Mucosa of stomach (tissue), 1 donor: ENCODE data around the gene EGFLAM.

Experiments
- H3K27me3 ChIP-seq: one replicate; pipeline ENCODE4 v1.7.0; 2013; ENCODE audit warnings: mild to moderate bottlenecking, low read length; ENCODE audit not compliant: control insufficient read depth, insufficient read depth
- H3K36me3 ChIP-seq: one replicate; pipeline ENCODE4 v1.7.0; 2013; ENCODE audit warnings: low read length; ENCODE audit not compliant: control insufficient read depth, insufficient read depth
- H3K4me1 ChIP-seq: one replicate; pipeline ENCODE4 v1.7.0; 2013; ENCODE audit warnings: mild to moderate bottlenecking, low read length; ENCODE audit not compliant: control insufficient read depth, insufficient read depth
- H3K4me3 ChIP-seq: one replicate; pipeline ENCODE4 v1.7.0; 2013; ENCODE audit warnings: low read length
- H3K9ac ChIP-seq: one replicate; pipeline ENCODE4 v1.7.0; 2013; ENCODE audit warnings: mild to moderate bottlenecking, low read length, moderate library complexity
- H3K9me3 ChIP-seq: one replicate; pipeline ENCODE4 v1.7.0; 2013; ENCODE audit warnings: mild to moderate bottlenecking, low read length, moderate library complexity; ENCODE audit not compliant: control insufficient read depth
- donor health status: Pancreatic carcinoma.

The EGFLAM gene

DNA sequence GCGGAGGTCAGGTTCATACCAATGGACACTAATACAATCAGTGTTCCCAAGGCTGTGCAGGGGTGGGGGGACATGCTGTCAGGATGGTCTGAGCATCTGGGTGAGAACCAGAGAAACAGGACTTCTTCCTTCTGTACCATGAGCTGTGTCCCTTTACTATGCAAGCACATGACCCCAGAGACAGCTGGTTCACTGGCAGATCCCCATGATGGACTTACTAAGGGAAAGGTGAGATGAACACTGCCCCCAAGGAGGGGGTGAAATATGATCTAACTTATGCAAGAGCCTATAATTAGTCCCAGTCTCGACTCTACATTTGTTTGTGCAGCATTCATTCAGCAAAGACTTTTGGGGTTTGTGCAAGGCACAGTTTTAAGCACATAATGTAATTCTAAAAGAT lies 206.7 kb downstream of the EGFLAM start:
- H3K9me3 ChIP-seq, result no peaks in the 10 kb centered on the region
- no peak overlapping the region for H3K4me3 ChIP-seq
- no peaks in the 10 kb centered on the region for H3K36me3 ChIP-seq
- no peaks in the 10 kb centered on the region for H3K27me3 ChIP-seq
- H3K4me1 ChIP-seq, result peaks cover 20% of the 10 kb centered on the region
- H3K9ac ChIP-seq, result no peak overlapping the region

DNA sequence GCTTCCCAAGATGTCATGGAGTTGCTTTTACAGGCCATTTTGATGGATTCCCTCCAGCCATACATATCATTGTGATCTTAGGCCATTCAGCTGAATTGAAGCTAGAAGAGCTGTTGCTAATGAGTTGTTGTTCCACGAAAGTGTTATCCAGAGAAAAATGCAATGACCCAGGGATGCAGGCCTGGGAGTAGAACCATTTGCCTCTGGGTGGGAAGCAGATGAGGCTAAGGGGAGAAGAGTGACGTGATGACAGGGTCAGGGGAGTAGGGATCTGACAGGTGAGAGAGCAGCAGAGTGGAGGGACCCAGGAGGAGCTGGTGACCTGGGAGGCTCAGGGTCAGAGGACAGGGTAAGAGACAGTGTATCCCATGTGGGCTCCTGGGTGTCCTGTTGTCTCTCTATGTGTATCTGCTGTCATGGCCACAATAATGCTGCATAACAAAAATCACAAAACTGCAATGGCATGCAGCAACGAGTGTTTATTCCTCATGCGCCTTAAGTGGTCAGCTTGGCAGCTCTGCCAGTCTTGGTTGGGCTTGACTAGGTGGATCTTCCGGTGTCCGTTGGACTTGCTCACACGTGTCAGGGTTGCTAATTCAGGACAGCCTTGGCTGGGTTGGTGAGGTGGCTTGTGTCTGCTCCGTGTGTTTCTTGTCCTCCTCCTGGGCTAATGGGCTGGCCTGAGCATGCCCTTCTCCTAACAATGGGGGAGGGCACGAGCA lies 207.5 kb downstream of the EGFLAM start:
- Histone ChIP-seq H3K36me3 (no peaks in the 10 kb centered on the region), H3K27me3 (no peaks in the 10 kb centered on the region), H3K4me3 (no peak overlapping the region), H3K4me1 (peaks cover 20% of the 10 kb centered on the region), H3K9me3 (no peaks in the 10 kb centered on the region), H3K9ac (no peak overlapping the region)

GRCh38 chr5:38466424-38467189 lies 208.2 kb downstream of the EGFLAM start:
- Histone ChIP-seq H3K4me3 (no peak overlapping the region), H3K9me3 (no peaks in the 10 kb centered on the region), H3K4me1 (peaks cover 20% of the 10 kb centered on the region), H3K27me3 (no peaks in the 10 kb centered on the region), H3K36me3 (no peaks in the 10 kb centered on the region), H3K9ac (no peak overlapping the region)

- Histone ChIP-seq H3K4me1 (peaks cover 20% of the 10 kb centered on the region), H3K27me3 (no peaks in the 10 kb centered on the region), H3K9me3 (no peaks in the 10 kb centered on the region), H3K4me3 (no peak overlapping the region), H3K9ac (no peak overlapping the region), H3K36me3 (no peaks in the 10 kb centered on the region)
These were observed 209.1 kb downstream of the EGFLAM start for GRCh38 chr5:38467353-38468040.

- Histone ChIP-seq H3K4me1 (peaks cover 20% of the 10 kb centered on the region), H3K9ac (no peak overlapping the region), H3K9me3 (no peaks in the 10 kb centered on the region), H3K36me3 (no peaks in the 10 kb centered on the region), H3K4me3 (no peak overlapping the region), H3K27me3 (no peaks in the 10 kb centered on the region)
These were observed 209.9 kb downstream of the EGFLAM start for GRCh38 chr5:38468202-38468673.

- peaks cover 20% of the 10 kb centered on the region for H3K4me1 ChIP-seq
- no peaks in the 10 kb centered on the region for H3K36me3 ChIP-seq
- no peaks in the 10 kb centered on the region for H3K9me3 ChIP-seq
- H3K4me3 ChIP-seq, result no peak overlapping the region
- no peaks in the 10 kb centered on the region for H3K27me3 ChIP-seq
- H3K9ac ChIP-seq, result no peak overlapping the region
These were observed 210.8 kb downstream of the EGFLAM start for GRCh38 chr5:38468978-38469706.

GRCh38 chr5:38469707-38470267 lies 211.4 kb downstream of the EGFLAM start:
- Histone ChIP-seq H3K9ac (no peak overlapping the region), H3K4me1 (peaks cover 20% of the 10 kb centered on the region), H3K4me3 (no peak overlapping the region), H3K9me3 (no peaks in the 10 kb centered on the region), H3K27me3 (no peaks in the 10 kb centered on the region), H3K36me3 (no peaks in the 10 kb centered on the region)

- no peaks in the 10 kb centered on the region for H3K9me3 ChIP-seq
- no peak overlapping the region for H3K9ac ChIP-seq
- no peaks in the 10 kb centered on the region for H3K36me3 ChIP-seq
- H3K4me1 ChIP-seq, result peaks cover 18% of the 10 kb centered on the region
- no peaks in the 10 kb centered on the region for H3K27me3 ChIP-seq
- no peak overlapping the region for H3K4me3 ChIP-seq
These were observed 213.3 kb downstream of the EGFLAM start for GRCh38 chr5:38471709-38472108.

- Histone ChIP-seq H3K9me3 (no peaks in the 10 kb centered on the region), H3K36me3 (no peaks in the 10 kb centered on the region), H3K4me3 (no peak overlapping the region), H3K4me1 (peaks cover 11% of the 10 kb centered on the region), H3K9ac (no peak overlapping the region), H3K27me3 (no peaks in the 10 kb centered on the region)
These were observed 214.2 kb downstream of the EGFLAM start for GRCh38 chr5:38472541-38472940.

- Histone ChIP-seq H3K27me3 (no peaks in the 10 kb centered on the region), H3K36me3 (no peaks in the 10 kb centered on the region), H3K9me3 (no peaks in the 10 kb centered on the region), H3K9ac (no peak overlapping the region), H3K4me3 (no peak overlapping the region), H3K4me1 (peaks cover 6% of the 10 kb centered on the region)
These were observed 214.6 kb downstream of the EGFLAM start for GRCh38 chr5:38473008-38473407.

GRCh38 chr5:38478166-38478565 lies 219.8 kb downstream of the EGFLAM start:
- H3K4me1 ChIP-seq, result no peaks in the 10 kb centered on the region

More at GRCh38 chr5:38478166-38478565, 219.8 kb downstream of the EGFLAM start:
- H3K27me3 ChIP-seq, result no peaks in the 10 kb centered on the region
- no peaks in the 10 kb centered on the region for H3K36me3 ChIP-seq
- H3K9ac ChIP-seq, result no peak overlapping the region
- no peak overlapping the region for H3K4me3 ChIP-seq
- no peaks in the 10 kb centered on the region for H3K9me3 ChIP-seq
